Panc1 (cell line): Measurements from ENCODE around the gene HSD17B2.

Experiments
- TCF7L2 ChIP-seq: IDR thresholded peaks from 2 replicates; pipeline ENCODE4 v1.6.1; 2011; ENCODE audit warnings: mild to moderate bottlenecking, low read depth, low read length, inconsistent platforms
- TF ChIP-seq, protein P1 (sequence below): fragments of 450-650 bp; IDR thresholded peaks from 2 replicates; pipeline ENCODE4 v1.5.1; 2017; ENCODE audit warnings: mild to moderate bottlenecking
- TF ChIP-seq, protein P2 (sequence below), 2 experiments: IDR thresholded peaks; 2 replicates each; pipeline ENCODE4 v1.6.1; 2011 to 2012; ENCODE audit warnings: low read depth in 2 of 2, control low read depth in 1 of 2, low read length in 1 of 2, mild to moderate bottlenecking in 1 of 2, moderate library complexity in 1 of 2; ENCODE audit not compliant: insufficient read depth in 1 of 2

DNA sequence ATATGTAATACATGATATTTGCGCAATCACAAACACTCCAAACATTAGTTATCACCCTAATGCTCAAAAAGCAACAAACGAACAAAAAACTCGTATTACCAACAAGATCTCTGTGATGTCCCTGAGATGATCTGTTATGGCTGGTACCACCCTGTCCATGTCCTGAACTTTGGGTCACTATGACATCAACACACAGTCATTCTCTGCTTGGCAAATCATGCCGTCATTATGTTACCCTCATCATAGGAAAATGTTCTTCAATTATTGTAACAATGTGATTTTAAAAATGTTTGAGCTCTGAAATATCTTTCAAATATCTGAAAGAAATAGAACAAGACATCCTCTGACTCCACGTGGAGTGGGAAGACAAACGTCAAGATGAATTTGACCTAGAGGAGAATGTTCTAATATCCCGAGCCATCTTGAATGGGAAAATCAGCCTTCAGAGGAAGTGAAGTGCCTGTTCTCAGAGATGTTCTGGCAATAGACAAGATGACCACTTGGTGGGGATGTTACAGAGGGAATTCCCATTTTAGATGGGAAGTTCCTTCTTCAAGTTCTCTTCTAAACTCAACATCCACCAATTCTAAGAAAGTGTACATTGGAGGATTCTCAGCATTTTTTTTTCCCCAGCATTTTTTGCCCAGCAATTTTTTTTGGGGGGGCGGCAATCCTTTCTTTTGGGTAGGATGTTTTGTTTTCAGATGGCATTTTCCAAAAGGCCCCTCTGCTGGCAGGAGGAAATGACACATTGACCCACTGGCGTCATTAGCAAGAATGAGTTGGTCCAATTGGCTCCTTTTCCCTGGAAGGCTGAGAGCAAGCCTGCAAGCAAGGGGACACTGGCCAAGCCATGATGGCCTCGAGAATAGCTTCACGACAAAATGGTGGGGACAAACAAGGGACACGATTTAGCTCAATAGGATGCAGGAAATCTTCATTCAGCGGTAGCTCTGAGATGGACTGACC lies 3.7 kb upstream of the HSD17B2 start:
- TF ChIP-seq, protein P1, sequence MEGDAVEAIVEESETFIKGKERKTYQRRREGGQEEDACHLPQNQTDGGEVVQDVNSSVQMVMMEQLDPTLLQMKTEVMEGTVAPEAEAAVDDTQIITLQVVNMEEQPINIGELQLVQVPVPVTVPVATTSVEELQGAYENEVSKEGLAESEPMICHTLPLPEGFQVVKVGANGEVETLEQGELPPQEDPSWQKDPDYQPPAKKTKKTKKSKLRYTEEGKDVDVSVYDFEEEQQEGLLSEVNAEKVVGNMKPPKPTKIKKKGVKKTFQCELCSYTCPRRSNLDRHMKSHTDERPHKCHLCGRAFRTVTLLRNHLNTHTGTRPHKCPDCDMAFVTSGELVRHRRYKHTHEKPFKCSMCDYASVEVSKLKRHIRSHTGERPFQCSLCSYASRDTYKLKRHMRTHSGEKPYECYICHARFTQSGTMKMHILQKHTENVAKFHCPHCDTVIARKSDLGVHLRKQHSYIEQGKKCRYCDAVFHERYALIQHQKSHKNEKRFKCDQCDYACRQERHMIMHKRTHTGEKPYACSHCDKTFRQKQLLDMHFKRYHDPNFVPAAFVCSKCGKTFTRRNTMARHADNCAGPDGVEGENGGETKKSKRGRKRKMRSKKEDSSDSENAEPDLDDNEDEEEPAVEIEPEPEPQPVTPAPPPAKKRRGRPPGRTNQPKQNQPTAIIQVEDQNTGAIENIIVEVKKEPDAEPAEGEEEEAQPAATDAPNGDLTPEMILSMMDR: peak; percentile 37; the same call in 1 of the 2 replicates
- no peak for TF ChIP-seq TCF7L2
- TF ChIP-seq, protein P2, sequence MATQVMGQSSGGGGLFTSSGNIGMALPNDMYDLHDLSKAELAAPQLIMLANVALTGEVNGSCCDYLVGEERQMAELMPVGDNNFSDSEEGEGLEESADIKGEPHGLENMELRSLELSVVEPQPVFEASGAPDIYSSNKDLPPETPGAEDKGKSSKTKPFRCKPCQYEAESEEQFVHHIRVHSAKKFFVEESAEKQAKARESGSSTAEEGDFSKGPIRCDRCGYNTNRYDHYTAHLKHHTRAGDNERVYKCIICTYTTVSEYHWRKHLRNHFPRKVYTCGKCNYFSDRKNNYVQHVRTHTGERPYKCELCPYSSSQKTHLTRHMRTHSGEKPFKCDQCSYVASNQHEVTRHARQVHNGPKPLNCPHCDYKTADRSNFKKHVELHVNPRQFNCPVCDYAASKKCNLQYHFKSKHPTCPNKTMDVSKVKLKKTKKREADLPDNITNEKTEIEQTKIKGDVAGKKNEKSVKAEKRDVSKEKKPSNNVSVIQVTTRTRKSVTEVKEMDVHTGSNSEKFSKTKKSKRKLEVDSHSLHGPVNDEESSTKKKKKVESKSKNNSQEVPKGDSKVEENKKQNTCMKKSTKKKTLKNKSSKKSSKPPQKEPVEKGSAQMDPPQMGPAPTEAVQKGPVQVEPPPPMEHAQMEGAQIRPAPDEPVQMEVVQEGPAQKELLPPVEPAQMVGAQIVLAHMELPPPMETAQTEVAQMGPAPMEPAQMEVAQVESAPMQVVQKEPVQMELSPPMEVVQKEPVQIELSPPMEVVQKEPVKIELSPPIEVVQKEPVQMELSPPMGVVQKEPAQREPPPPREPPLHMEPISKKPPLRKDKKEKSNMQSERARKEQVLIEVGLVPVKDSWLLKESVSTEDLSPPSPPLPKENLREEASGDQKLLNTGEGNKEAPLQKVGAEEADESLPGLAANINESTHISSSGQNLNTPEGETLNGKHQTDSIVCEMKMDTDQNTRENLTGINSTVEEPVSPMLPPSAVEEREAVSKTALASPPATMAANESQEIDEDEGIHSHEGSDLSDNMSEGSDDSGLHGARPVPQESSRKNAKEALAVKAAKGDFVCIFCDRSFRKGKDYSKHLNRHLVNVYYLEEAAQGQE (IDR thresholded peaks at IDR 0.05; ENCODE audit: insufficient read depth in 1 of 2, low read depth in 2 of 2, low read length in 1 of 2): no peak
